Endothelial cell of umbilical vein (primary cell): ENCODE measurements around the gene IFITM5.

ENCODE experiments used
- CTCF ChIP-seq, 2 donors: IDR thresholded peaks; 1 replicate in 1 of 2; 2 replicates in 1 of 2; pipeline ENCODE4 v1.5.1; 2011; ENCODE audit warnings: low read length in 2 of 2, mild to moderate bottlenecking in 2 of 2, moderate library complexity in 2 of 2, control low read depth in 1 of 2, inconsistent platforms in 1 of 2, low read depth in 1 of 2; ENCODE audit not compliant: insufficient read depth in 1 of 2; ENCODE audit errors: extremely low read depth in 1 of 2
- EZH2 ChIP-seq: IDR thresholded peaks from 2 replicates; pipeline ENCODE4 v1.6.1; 2012; ENCODE audit warnings: borderline replicate concordance, low read depth, mild to moderate bottlenecking, moderate library complexity, low read length, inconsistent platforms; ENCODE audit not compliant: severe bottlenecking
- FOS ChIP-seq: IDR thresholded peaks from 2 replicates; pipeline ENCODE4 v1.6.1; 2011; ENCODE audit warnings: mild to moderate bottlenecking, low read length, moderate library complexity, borderline replicate concordance; ENCODE audit not compliant: insufficient read depth
- MYC ChIP-seq: IDR thresholded peaks from one replicate; pipeline ENCODE4 v1.6.1; 2011; ENCODE audit warnings: mild to moderate bottlenecking, low read depth, low read length
- POLR2A ChIP-seq: IDR thresholded peaks from 2 replicates; pipeline ENCODE4 v1.6.1; 2012; ENCODE audit warnings: low read depth, mild to moderate bottlenecking, control low read depth, low read length
- POLR2AphosphoS5 ChIP-seq: IDR thresholded peaks from 2 replicates; pipeline ENCODE4 v1.6.1; 2012; ENCODE audit warnings: low read depth, mild to moderate bottlenecking, control low read depth, low read length, moderate library complexity; ENCODE audit not compliant: insufficient read depth

GRCh38 chr11:304915-305843, 5.9 kb upstream of the IFITM5 start:
- TF ChIP-seq CTCF (IDR thresholded peaks at IDR 0.05; ENCODE audit: extremely low read depth in 1 of 2, insufficient read depth in 1 of 2, low read depth in 1 of 2, low read length in 2 of 2) (peak; percentile 64 to 66), POLR2A (no peak), EZH2 (no peak), MYC (no peak), FOS (no peak), POLR2AphosphoS5 (no peak)
